ENCODE data around the gene C3orf85. TPM values are rescaled to one million over a fixed set of nuclear protein-coding genes. Genes with fewer than 3 reads are reported as not detected.
"Not testable (repeated sequence)": the region's sequence is repeated elsewhere in the genome, so short reads cannot be mapped to it uniquely, and the experiment has no call there.

Gene C3orf85
- total RNA-seq, 1 experiment from 2014 or later = not detected

DNA sequence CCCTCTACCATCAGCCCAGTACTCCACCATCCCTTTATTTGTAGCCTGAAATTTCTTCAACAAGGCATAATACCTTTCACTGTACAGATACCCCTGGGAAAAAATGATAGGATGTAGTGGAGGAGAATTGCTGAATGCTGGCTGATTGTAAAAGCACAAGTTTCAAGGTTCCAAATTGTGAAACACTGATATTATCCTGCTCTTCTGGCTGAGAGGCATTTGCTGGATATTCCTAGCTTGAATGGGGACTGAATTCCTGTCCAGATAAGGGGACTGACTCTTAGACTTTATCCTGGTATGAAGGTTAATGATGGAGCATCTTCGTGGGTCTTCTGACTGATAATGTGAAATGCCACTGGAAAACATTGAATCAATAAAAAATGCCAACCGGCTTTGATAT lies 9.0 kb upstream of the C3orf85 start:
- no peaks in the 10 kb centered on the region for H3K27me3 ChIP-seq
- H3K4me3 ChIP-seq = no peak overlapping the region
- H3K27ac ChIP-seq = no peak overlapping the region
- no peaks in the 10 kb centered on the region for H3K36me3 ChIP-seq
- DNase-seq = no peak
- H3K4me1 ChIP-seq = no peaks in the 10 kb centered on the region
- H3K9me3 ChIP-seq (replicated peaks) = no peaks in the 10 kb centered on the region

DNA sequence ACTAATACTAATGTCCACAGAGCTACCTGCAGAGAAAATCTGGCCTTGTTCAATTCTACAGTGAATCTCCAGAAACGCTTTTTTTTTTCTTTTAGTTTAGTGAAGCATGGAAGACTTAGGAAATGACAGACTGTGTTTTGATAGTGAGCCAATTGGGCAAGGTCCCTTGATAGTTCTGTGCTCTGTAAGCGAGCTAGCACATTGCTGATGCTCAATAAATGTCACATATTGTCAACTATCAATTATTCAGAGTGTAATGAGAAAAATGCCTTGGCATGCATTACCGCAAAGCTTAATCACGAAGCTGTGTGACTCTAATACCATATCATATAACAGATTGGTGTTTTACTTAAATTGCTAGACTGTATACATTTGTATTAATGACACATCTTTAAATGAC lies 5.2 kb upstream of the C3orf85 start:
- Histone ChIP-seq H3K9me3 (replicated peaks) (no peaks in the 10 kb centered on the region), H3K27me3 (no peaks in the 10 kb centered on the region), H3K36me3 (no peaks in the 10 kb centered on the region), H3K4me1 (no peaks in the 10 kb centered on the region), H3K27ac (no peak overlapping the region), H3K4me3 (no peak overlapping the region)
- no peak for DNase-seq

DNA sequence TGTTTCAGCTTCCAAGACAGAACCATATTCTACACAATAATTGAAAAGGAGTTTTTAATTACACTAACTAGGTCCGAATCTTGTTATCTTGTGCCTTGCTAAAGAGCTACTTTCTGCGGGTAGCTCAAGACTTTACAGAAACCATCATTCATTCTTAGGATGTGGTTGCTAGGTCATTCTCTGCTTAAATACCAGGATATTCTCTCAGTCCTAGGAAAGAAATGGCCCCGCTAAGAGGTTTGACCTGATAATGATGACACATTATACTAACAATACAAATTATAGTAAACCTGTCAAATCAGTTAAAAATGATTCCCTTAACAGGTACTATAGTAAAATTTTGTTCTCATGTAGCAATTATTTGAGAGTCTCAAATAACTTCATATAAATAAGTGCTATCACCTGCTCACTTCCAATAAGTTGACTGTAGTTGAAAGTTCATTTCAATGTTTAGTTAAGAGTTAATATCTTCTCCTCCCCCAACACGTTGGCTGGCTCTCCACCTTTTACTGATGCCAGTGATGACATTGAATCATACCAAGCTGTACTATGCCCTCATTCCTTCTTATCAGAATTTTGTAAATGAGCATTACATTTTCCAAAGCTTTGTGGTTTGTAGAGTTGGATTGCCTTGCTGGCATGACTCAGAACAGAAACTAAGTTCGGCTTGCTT lies 3.6 kb upstream of the C3orf85 start:
- Histone ChIP-seq H3K4me3 (no peak overlapping the region), H3K27ac (no peak overlapping the region), H3K36me3 (no peaks in the 10 kb centered on the region), H3K27me3 (no peaks in the 10 kb centered on the region), H3K9me3 (replicated peaks) (no peaks in the 10 kb centered on the region), H3K4me1 (no peaks in the 10 kb centered on the region)
- no peak for DNase-seq

DNA sequence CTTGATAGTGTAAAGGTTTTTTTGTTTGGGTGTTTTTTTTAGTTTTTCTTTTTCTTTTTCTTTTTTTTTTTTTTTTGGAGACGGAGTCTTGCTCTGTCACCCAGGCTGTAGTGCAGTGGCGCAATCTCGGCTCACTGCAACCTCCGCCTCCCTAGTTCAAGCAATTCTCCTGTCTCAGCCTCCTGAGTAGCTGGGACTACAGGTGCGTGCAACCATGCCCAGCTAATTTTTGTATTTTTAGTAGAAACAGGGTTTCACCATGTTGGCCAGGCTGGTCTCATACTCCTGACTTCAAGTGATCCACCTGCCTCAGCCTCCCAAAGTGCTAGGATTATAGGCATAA lies 3.1 kb upstream of the C3orf85 start:
- not testable (repeated sequence) for H3K4me3 ChIP-seq; H3K36me3 ChIP-seq; H3K4me1 ChIP-seq; DNase-seq; H3K27ac ChIP-seq; H3K27me3 ChIP-seq; H3K9me3 ChIP-seq (replicated peaks)

DNA sequence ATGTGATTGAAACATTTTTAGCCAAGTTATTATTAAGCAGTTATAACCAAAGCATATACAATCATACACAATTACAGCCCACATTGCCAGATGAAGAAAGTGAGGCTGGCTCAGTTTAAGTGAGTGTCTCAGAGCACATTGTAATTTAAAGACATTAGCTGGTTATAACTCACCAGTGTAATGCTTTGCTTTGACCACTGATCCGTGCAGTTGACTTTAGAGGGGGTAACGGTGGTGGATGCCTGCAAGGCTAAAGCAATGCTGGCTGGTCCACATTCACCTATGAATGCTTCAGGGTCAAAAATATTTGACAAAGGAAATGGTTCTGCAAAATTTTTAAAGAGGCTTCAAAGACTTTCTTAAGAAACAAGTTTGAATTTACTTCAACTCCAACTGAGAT lies 1.2 kb downstream of the C3orf85 start:
- H3K9me3 ChIP-seq (replicated peaks) = no peaks in the 10 kb centered on the region

DNA sequence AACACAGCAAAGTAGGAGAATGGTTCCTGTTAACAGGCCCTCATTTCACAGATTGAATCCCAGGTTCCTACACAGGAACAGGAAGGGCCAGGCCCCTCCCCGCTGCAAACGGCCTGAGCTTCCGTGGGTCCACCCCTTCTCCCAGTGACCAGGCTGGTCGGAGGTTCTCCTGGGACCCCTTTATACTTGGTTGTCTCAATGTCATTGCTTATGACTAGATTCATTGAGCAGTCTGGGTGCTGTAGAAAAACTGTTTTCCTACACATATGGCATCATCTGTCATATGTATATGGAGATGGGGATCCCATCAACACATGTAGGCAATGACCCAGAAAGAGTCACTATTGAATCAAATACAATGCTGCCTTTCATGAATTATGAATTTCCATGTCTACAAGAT lies 3.8 kb downstream of the C3orf85 start:
- Histone ChIP-seq H3K27ac (no peak overlapping the region), H3K9me3 (replicated peaks) (no peaks in the 10 kb centered on the region), H3K27me3 (no peaks in the 10 kb centered on the region), H3K36me3 (no peaks in the 10 kb centered on the region), H3K4me3 (no peak overlapping the region), H3K4me1 (no peaks in the 10 kb centered on the region)
- no peak for DNase-seq

More for the DNA sequence above, 1.2 kb downstream of the C3orf85 start:
- H3K36me3 ChIP-seq = no peaks in the 10 kb centered on the region
- no peaks in the 10 kb centered on the region for H3K27me3 ChIP-seq
- no peak for DNase-seq
- no peak overlapping the region for H3K4me3 ChIP-seq
- no peak overlapping the region for H3K27ac ChIP-seq
- H3K4me1 ChIP-seq = no peaks in the 10 kb centered on the region

DNA sequence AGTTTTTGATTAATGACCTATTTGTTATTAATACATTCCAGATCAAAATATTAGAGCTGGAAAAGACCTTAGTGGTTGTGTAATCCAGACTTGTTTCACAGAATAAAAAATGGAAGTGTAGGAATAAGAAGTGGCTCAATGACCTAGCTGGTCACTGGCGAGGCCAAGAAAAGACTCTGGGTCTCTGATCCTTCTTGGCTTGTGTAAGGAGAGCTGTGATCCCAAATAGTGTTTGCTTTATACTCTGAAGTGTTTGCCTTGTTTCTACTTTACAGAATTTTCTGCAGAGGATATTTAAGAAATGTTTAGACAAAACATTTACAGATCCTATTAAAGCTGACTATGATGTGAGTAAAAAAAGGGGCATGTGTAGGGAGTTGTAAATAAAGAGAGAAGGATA lies 7.1 kb downstream of the C3orf85 start:
- Histone ChIP-seq H3K4me3 (no peak overlapping the region), H3K4me1 (no peaks in the 10 kb centered on the region), H3K27me3 (no peaks in the 10 kb centered on the region), H3K27ac (no peak overlapping the region), H3K36me3 (no peaks in the 10 kb centered on the region), H3K9me3 (replicated peaks) (no peaks in the 10 kb centered on the region)
- no peak for DNase-seq

DNA sequence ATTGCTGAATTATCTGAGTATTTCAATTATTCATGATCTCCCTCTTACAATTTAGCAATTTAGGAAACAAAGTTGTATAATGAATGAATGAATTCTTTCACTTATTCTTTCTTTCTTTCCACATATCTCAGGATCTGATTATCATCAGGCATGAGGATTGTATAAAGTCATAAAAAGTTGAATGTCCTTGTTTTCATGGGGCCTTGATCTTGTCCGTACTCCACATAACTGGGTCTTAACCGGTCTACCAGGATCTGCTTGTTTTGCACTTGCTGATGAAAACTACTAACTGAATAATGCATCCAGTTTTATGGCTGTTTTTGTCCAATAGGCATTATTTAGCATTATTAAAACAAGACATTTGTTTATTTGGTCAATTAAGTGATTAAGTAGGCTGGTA lies 12.6 kb downstream of the C3orf85 start:
- no peaks in the 10 kb centered on the region for H3K27me3 ChIP-seq
- H3K36me3 ChIP-seq = no peaks in the 10 kb centered on the region
- no peak overlapping the region for H3K4me3 ChIP-seq
- H3K4me1 ChIP-seq = no peaks in the 10 kb centered on the region
- H3K27ac ChIP-seq = no peak overlapping the region
- no peaks in the 10 kb centered on the region for H3K9me3 ChIP-seq (replicated peaks)
- DNase-seq = no peak

DNA sequence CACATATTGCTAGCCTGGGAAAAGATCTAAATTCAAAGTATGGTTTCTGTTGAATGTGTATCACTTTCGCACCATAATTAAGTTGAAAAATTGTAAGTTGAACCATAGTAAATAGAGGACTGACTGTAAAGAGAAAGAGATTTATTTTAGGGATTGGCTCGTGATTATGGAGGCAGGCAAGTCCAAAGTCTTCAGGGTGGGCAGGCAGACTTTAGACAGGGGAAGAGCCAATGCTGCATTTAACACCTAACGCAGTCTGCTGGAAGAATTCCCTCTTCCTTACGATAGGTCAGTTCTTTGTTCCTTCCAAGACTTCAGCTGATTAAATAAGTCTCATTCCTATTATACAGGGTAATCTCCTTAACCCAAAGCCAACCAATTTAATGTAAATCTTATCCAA lies 15.8 kb downstream of the C3orf85 start:
- Histone ChIP-seq H3K4me1 (no peaks in the 10 kb centered on the region), H3K27me3 (no peaks in the 10 kb centered on the region), H3K4me3 (no peak overlapping the region), H3K36me3 (no peaks in the 10 kb centered on the region), H3K9me3 (replicated peaks) (no peaks in the 10 kb centered on the region), H3K27ac (no peak overlapping the region)
- DNase-seq = no peak

DNA sequence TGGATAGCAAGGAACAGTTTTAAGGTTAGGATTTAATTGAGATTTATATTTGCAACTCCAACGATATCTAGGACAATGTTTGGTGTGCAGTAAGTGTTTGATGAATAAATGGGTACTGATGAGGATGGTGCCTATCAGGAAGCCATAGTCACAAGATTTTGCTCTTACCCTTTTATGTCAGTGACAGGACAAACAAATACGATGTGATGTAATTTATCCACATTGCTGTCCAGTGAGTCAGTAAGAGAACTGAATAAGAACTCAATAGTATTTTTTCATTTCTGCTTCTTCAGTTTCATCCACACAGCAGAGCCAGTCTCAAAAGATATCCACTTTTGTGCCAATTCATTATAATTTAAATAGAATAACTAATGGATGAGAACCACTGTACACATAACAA lies 18.5 kb downstream of the C3orf85 start:
- no peak overlapping the region for H3K27ac ChIP-seq
- no peak for DNase-seq
- H3K4me3 ChIP-seq = no peak overlapping the region
- no peaks in the 10 kb centered on the region for H3K4me1 ChIP-seq
- H3K36me3 ChIP-seq = no peaks in the 10 kb centered on the region
- H3K27me3 ChIP-seq = no peaks in the 10 kb centered on the region
- H3K9me3 ChIP-seq (replicated peaks) = no peaks in the 10 kb centered on the region

DNA sequence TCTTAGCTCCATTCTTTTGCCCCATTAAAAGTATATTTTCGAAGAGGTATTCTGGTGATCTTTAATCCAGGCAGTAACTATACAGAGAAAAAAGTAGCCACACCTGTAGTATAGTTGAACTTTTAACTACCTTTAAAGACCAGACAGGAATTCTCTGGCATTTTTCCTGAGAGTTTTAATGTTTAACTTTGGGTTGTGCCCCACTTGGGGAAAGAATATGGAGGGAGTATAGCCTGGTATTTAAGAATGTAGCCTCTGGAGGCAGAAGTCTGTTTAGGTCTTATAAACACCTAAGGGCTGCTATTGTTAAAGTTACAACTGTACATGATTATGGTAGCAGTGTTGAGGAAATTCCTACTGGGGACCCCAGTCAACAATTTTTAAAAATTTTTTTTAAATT lies 19.3 kb downstream of the C3orf85 start:
- Histone ChIP-seq H3K27me3 (no peaks in the 10 kb centered on the region), H3K9me3 (replicated peaks) (no peaks in the 10 kb centered on the region), H3K36me3 (no peaks in the 10 kb centered on the region), H3K27ac (no peak overlapping the region), H3K4me3 (no peak overlapping the region), H3K4me1 (no peaks in the 10 kb centered on the region)
- no peak for DNase-seq

DNA sequence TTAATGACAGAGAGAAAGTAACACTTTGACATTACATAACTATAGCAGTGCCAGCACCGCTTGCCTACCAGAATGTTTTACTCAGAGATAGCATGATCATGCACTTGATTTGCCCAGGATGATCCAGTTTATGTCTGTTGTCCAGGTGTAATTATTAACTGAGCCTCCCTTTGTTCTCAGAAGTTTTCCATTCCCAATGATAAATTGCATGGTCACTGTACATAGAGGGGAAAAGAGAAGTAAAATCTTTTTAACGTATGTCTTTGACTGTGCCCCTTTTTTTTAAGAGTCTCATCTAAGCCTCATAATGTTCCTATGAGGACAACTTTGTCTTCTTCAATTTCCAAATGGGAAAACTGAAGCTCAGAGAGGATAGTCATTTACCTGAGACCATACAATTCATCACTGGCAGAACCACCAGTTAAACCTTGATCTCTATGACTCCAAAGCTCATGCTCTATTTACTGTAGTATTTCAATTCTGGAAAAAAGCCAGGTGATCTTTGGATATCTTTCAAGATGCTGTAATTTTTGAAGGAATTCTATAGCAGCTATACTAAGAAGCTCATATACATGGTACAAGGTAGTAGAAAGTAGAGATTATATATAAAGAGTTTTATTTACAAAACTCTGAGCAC lies 25.1 kb downstream of the C3orf85 start:
- Histone ChIP-seq H3K27ac (no peak overlapping the region), H3K27me3 (no peaks in the 10 kb centered on the region), H3K36me3 (no peaks in the 10 kb centered on the region), H3K4me1 (no peaks in the 10 kb centered on the region), H3K4me3 (no peak overlapping the region), H3K9me3 (replicated peaks) (no peaks in the 10 kb centered on the region)
- DNase-seq = no peak

DNA sequence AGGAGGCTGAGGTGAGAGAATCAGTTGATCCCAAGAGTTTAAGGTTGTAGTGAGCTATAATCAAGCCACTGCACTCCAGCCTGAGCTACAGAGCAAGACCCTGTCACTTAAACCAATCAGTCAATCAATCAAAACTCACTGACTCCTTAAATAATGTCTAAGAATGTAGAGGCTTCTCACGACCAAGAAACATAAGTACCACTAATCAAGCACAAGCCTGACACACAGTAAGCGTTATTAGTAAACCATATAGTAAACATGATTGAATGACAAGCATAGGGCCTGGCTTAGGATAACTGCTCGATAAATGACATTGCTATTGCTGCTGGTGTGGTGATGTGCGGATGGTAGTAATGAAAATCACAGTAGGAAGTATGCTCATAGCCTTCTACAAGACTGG lies 29.4 kb downstream of the C3orf85 start:
- no peak overlapping the region for H3K4me3 ChIP-seq

DNA sequence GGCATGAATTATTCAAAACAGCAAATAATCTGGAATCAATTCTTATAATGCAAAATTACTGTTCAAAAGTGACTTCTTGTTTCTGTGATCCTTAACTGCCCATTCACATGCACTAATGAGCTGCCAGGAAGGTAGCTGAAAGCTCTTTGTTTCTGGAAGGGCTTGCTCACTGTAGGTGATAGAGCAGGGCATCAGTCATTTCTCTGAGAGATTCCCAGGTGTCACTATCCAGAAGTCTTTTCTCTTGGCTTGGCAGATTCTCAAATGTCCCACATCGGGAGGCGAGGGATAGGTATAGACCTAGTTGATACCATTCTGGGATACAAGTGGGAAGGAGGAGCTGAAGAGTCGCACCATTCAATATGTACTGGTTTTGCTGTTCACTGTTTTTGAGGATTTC lies 35.0 kb downstream of the C3orf85 start:
- Histone ChIP-seq H3K4me1 (no peaks in the 10 kb centered on the region), H3K36me3 (no peaks in the 10 kb centered on the region), H3K4me3 (no peak overlapping the region), H3K27ac (no peak overlapping the region), H3K27me3 (no peaks in the 10 kb centered on the region), H3K9me3 (replicated peaks) (no peaks in the 10 kb centered on the region)
- DNase-seq = no peak

More for the DNA sequence above, 29.4 kb downstream of the C3orf85 start:
- DNase-seq = no peak
- Histone ChIP-seq H3K9me3 (replicated peaks) (no peaks in the 10 kb centered on the region), H3K27ac (no peak overlapping the region), H3K27me3 (no peaks in the 10 kb centered on the region), H3K36me3 (no peaks in the 10 kb centered on the region), H3K4me1 (no peaks in the 10 kb centered on the region)

DNA sequence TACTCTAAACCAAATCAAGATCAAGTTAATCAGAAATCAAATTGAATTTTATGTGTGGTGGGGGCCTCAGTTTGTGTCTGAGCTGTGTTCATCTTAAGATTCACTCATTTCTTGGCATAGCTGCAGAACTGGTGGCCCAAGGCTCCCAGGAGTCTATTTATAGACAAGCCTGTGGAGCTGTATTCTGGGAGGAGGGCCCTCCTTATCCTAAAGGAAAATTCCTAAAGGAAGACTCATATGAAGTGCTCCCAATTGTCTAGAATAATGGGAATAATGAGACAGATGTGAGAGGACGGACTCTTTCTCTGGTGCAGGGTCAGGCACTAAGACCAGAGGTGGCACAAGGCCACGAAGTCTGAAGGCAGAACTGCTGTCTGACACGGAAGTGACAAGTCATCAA lies 38.9 kb downstream of the C3orf85 start:
- no peaks in the 10 kb centered on the region for H3K27me3 ChIP-seq
- no peak overlapping the region for H3K27ac ChIP-seq

DNA sequence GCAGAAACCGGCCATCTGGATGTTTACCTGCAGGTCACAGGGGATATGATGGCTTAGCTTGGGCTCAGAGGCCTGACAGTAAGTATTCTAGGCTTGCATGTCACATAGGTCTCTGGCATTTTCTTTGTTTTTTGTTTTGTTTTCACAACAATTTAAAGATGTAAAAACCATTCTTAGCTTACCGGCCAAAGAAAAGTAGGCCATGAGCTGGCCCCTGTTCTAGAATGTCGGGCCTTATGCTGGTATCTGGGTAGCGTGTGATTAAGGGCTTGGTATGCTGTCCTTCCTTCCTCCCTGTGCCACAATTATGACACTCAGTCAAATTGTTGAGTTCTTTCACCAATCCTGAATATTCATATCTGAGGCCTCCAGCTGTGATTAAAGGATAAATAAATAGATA lies 40.2 kb downstream of the C3orf85 start:
- Histone ChIP-seq H3K4me3 (no peak overlapping the region), H3K36me3 (no peaks in the 10 kb centered on the region), H3K27ac (no peak overlapping the region), H3K27me3 (no peaks in the 10 kb centered on the region), H3K9me3 (replicated peaks) (no peaks in the 10 kb centered on the region), H3K4me1 (no peaks in the 10 kb centered on the region)
- no peak for DNase-seq

More for the DNA sequence above, 38.9 kb downstream of the C3orf85 start:
- no peak overlapping the region for H3K4me3 ChIP-seq
- DNase-seq = no peak
- no peaks in the 10 kb centered on the region for H3K4me1 ChIP-seq
- no peaks in the 10 kb centered on the region for H3K9me3 ChIP-seq (replicated peaks)
- H3K36me3 ChIP-seq = no peaks in the 10 kb centered on the region
